ENCODE results near the gene SPNS2. TPM values are rescaled to one million over a fixed set of nuclear protein-coding genes. Genes with fewer than 3 reads are reported as not detected.

The SPNS2 gene
- total and polyA plus RNA-seq, 5 donors: 9.6 to 16.2 (median 10.6) TPM

DNA sequence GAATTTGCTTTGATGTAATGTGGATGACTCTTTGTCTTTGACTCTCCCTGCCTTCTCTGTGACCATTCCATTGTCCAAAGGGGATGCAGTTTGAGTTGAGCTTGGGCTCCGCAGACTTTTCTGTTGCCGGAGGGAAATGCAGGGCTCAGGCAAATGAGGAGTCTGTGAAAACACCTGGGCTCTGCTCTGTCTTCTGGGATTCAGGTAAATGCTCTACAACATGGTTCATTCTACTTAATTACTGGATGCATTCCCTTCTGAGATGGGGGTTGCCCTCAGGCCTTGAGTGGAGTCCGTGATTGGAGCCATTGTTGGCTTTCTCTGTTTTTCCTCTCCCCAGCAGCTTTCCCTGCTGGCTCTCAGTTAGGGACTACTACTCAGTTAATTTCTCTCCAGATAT, 26.4 kb upstream of the SPNS2 start:
- Histone ChIP-seq H3K9me3 (ENCODE audit: control insufficient read depth, low read length) (no peaks in the 10 kb centered on the region), H3K4me3 (ENCODE audit: low read length) (no peak overlapping the region), H3K27me3 (ENCODE audit: control insufficient read depth, insufficient read depth) (no peaks in the 10 kb centered on the region), H3K27ac (ENCODE audit: low read length) (no peak overlapping the region), H3K4me1 (ENCODE audit: control insufficient read depth, insufficient read depth, low read length) (no peaks in the 10 kb centered on the region)
- no peak for DNase-seq
- intact Hi-C loops (cut with DNase I): no loop called here
- WGBS: 90% methylated on average over 3 of the region's 3 CpGs
- no peak for ATAC-seq

DNA sequence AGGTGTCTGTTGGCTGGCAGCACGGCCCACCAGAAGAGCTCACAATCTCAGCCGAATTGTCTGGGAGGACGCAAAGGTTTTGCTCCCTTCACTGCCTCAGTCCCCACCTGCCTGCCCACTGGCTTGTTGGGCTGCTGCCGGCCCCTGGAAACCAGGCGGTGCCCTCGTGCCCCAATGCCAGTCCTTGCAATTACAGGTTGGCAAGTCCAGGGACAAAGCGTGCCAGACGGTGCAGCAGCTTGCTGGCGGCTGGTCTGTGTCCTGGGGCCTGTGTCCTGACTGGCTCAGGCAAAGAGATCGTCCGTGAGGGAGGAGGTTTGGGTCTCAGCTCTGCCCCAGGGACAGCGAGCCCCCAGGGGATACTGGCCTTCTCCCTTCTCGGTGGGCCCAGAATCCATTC, 24.6 kb upstream of the SPNS2 start:
- Histone ChIP-seq H3K4me1 (ENCODE audit: control insufficient read depth, insufficient read depth, low read length) (no peaks in the 10 kb centered on the region), H3K4me3 (ENCODE audit: low read length) (no peak overlapping the region), H3K27me3 (ENCODE audit: control insufficient read depth, insufficient read depth) (no peaks in the 10 kb centered on the region), H3K9me3 (ENCODE audit: control insufficient read depth, low read length) (no peaks in the 10 kb centered on the region), H3K27ac (ENCODE audit: low read length) (no peak overlapping the region)
- ATAC-seq (peak; percentile 30 to 61), DNase-seq (no peak)
- 70% methylated on average over 13 of the region's 13 CpGs for WGBS
- intact Hi-C loops (cut with DNase I): no loop called here

DNA sequence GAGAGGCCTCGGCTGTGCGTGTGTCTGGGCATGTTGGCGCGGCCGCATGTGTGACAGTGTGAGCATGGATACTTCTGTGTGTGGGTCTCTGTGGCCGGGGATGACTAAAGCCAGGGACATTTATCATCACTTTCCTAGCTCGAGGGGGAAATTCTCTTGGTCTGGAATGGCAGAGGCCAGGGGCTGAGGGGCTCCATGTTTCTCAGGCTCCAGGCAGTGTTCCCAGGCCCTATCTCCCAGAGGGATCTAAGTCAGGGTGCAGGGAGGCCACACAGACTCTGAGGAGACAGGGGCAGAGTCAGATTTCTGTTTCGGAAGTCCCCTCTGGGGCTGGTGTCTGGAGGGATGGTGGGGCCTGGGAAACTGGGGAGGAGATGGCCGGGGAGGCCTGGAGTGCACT, 23.7 kb upstream of the SPNS2 start:
- no peaks in the 10 kb centered on the region for H3K9me3 ChIP-seq (ENCODE audit: control insufficient read depth, low read length)
- ATAC-seq: no peak
- H3K4me1 ChIP-seq (ENCODE audit: control insufficient read depth, insufficient read depth, low read length): no peaks in the 10 kb centered on the region
- H3K4me3 ChIP-seq (ENCODE audit: low read length): no peak overlapping the region
- no peak overlapping the region for H3K27ac ChIP-seq (ENCODE audit: low read length)
- intact Hi-C loops (cut with DNase I): no loop called here
- no peaks in the 10 kb centered on the region for H3K27me3 ChIP-seq (ENCODE audit: control insufficient read depth, insufficient read depth)
- DNase-seq: no peak
- 70% methylated on average over 9 of the region's 9 CpGs for WGBS

DNA sequence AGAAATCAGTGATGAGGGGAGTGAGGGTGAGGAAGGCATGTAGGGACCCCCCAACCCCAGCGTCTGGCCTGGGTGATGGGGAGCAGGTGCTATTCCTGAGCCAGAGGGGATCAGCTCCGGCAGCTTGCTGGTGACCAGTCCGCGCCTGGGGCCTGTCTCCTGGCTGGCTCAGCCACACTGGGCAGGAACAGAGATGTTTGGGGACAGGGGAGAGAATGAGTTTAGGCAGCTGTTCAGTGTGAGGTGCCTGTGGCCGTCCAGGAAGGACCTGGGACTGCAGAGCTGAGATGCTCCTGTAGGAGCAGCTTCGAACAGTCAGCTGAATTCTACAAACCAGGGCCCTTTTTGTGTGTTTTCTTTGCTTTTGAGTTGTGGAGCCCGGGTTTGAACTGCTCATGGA, 23.2 kb upstream of the SPNS2 start:
- Histone ChIP-seq H3K27ac (ENCODE audit: low read length) (no peak overlapping the region), H3K4me1 (ENCODE audit: control insufficient read depth, insufficient read depth, low read length) (no peaks in the 10 kb centered on the region), H3K9me3 (ENCODE audit: control insufficient read depth, low read length) (no peaks in the 10 kb centered on the region), H3K27me3 (ENCODE audit: control insufficient read depth, insufficient read depth) (no peaks in the 10 kb centered on the region), H3K4me3 (ENCODE audit: low read length) (no peak overlapping the region)
- DNase-seq (no peak), ATAC-seq (no peak)
- intact Hi-C loops (cut with DNase I): no loop called here
- 81% methylated on average over 7 of the region's 7 CpGs for WGBS

DNA sequence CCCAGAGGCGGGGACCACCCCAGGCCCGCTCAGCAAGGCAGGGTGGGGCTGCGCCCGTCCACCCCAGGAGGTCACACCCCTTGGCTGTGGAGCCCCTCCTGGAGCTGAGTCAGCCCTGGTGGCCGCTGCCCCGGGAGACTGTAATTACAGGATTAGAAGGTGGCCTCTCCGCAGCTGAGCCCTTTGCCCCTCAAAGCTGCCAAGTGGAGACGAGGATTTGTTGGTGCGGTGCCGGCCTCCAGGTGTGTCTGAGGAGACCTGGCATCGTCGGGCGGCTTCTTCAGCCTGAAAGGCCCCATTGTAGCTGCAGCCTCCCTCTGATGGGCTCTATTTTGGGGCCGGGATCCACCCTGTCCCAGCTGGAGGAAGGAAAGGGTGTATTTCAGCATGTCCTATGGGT, 22.7 kb upstream of the SPNS2 start:
- no peak for DNase-seq
- Histone ChIP-seq H3K27me3 (ENCODE audit: control insufficient read depth, insufficient read depth) (no peaks in the 10 kb centered on the region), H3K27ac (ENCODE audit: low read length) (no peak overlapping the region), H3K4me3 (ENCODE audit: low read length) (no peak overlapping the region), H3K4me1 (ENCODE audit: control insufficient read depth, insufficient read depth, low read length) (no peaks in the 10 kb centered on the region), H3K9me3 (ENCODE audit: control insufficient read depth, low read length) (no peaks in the 10 kb centered on the region)
- WGBS: 75% methylated on average over 14 of the region's 14 CpGs
- intact Hi-C loops (cut with DNase I): no loop called here
- ATAC-seq: peak in 1 of 2 donors; percentile 34

DNA sequence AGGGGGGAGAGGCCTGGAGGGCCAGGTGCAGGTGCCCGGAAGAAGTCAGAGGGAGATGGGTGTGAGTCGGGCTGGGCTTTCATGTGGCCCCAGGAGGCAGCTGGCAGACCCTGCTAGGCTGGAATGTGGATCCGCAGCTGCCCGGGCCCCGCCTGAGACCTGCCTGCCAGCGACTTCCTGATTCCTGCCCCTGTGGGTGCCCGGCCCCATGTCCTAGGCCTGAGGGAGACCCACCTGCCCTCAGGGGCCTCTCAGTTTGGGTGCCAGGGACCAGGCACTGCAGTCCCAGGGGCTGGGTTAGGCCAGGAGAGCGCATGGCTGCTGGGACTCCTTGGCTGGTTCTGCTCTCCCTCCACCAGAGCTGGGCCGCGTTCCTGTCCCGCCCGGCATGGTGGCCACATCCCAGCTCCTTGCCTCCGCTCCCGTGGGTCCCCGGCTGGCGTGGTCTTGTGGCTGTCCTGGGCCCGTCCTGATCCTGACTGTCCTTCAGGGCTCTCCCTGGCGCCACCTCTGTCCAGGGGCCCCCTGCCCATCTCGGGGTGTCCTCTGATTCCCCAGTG, 22.1 kb upstream of the SPNS2 start:
- no peaks in the 10 kb centered on the region for H3K27me3 ChIP-seq (ENCODE audit: control insufficient read depth, insufficient read depth)
- no peak for DNase-seq
- ATAC-seq: peak in 1 of 2 donors; percentile 6
- H3K9me3 ChIP-seq (ENCODE audit: control insufficient read depth, low read length): no peaks in the 10 kb centered on the region
- intact Hi-C loops (cut with DNase I): no loop called here
- no peak overlapping the region for H3K27ac ChIP-seq (ENCODE audit: low read length)
- H3K4me3 ChIP-seq (ENCODE audit: low read length): no peak overlapping the region
- 80% methylated on average over 19 of the region's 19 CpGs for WGBS
- H3K4me1 ChIP-seq (ENCODE audit: control insufficient read depth, insufficient read depth, low read length): no peaks in the 10 kb centered on the region

DNA sequence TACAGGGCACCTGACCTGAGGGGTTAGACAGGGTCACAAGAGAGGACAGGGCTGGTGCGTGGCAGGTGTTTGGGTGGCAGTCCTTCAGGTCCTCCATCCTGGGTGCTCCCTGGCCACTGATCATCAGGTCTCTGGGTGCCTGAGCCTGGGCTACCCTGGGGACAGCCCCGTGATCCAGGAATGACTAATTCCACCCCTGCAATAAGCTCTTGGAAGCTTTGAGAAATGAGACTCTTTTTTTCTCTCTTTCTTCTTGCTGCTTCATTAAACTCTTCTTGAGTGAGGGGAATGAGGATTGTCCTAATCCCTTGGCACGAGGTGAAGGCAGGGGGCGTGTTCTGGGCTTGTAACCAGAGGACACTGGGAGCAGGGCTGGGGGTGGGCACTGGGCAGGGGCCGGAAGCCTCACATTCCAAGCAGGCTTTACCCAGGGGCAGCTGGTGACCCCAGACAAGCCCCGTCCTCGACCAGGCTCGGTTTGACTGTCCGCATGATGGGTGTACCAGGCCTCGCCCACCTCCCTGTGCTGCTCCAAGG, 21.4 kb upstream of the SPNS2 start:
- H3K27me3 ChIP-seq (ENCODE audit: control insufficient read depth, insufficient read depth): no peaks in the 10 kb centered on the region
- ATAC-seq (no peak), DNase-seq (no peak)
- no peak overlapping the region for H3K4me3 ChIP-seq (ENCODE audit: low read length)
- intact Hi-C loops (cut with DNase I): no loop called here
- no peaks in the 10 kb centered on the region for H3K9me3 ChIP-seq (ENCODE audit: control insufficient read depth, low read length)
- no peak overlapping the region for H3K27ac ChIP-seq (ENCODE audit: low read length)
- WGBS: 78% methylated on average over 10 of the region's 10 CpGs
- H3K4me1 ChIP-seq (ENCODE audit: control insufficient read depth, insufficient read depth, low read length): no peaks in the 10 kb centered on the region

DNA sequence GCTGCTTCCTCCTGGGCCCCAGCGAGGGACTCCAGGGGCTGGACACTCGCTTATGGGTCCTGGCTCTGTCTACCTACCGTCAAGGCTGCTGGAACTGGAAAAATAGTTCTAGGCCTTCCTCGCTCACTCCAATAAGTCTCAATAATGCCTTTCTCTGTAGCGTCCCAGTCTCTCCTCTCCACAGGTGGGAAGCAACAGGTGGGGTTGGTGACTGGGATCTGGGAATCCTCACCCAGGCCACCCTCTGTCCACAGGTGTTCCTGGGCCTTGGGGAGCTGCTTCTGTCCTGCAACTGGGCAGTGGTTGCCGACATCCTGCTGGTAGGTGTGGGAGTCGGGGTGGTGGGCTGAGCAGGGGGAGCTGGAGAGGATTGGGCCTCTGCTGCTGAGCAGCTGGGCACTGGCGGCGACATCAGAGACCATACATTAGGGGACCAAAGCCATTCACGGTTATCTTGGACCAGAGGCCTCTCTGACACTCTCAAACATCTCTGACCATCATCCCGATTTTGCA, 20.3 kb upstream of the SPNS2 start:
- DNase-seq: no peak
- H3K9me3 ChIP-seq (ENCODE audit: control insufficient read depth, low read length): no peaks in the 10 kb centered on the region
- intact Hi-C loops (cut with DNase I): no loop called here
- H3K4me1 ChIP-seq (ENCODE audit: control insufficient read depth, insufficient read depth, low read length): no peaks in the 10 kb centered on the region
- WGBS: 90% methylated on average over 11 of the region's 11 CpGs
- H3K4me3 ChIP-seq (ENCODE audit: low read length): no peak overlapping the region
- no peaks in the 10 kb centered on the region for H3K27me3 ChIP-seq (ENCODE audit: control insufficient read depth, insufficient read depth)
- H3K27ac ChIP-seq (ENCODE audit: low read length): no peak overlapping the region
- no peak for ATAC-seq

DNA sequence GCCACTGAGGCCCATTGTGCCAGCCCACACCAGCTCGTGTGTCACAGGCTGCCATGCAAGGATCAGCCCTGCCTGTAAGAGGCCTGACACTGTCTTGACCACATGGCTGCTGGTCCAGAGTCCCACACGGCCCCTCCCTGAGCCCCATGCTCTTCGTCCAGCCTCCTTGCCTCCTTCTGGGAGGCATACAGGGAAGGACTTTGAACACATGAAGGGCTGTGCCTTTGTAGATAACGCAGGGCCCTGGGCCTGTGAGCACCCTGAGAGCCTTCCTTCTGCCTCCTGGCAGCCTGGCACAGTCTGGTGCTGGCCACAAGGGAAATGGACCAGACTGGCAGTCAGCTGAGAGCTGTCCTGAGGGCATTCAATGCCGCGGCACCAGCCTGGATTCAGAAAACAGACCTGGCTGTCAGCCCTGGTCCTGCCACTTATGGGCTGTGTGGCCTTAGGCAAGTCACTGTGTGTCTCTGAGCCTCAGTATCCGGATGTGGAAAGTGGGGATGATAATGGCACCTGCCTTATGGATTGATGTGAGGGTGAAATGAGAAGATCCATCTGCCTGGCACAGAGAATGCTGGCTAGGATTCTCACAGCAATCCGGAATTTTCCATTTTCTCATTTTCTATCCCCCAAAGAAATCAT, 19.2 kb upstream of the SPNS2 start:
- H3K4me1 ChIP-seq (ENCODE audit: control insufficient read depth, insufficient read depth, low read length): no peaks in the 10 kb centered on the region
- no peak overlapping the region for H3K27ac ChIP-seq (ENCODE audit: low read length)
- DNase-seq: no peak
- no peaks in the 10 kb centered on the region for H3K27me3 ChIP-seq (ENCODE audit: control insufficient read depth, insufficient read depth)
- H3K4me3 ChIP-seq (ENCODE audit: low read length): no peak overlapping the region
- intact Hi-C loops (cut with DNase I): no loop called here
- ATAC-seq: no peak
- WGBS: 86% methylated on average over 8 of the region's 8 CpGs
- no peaks in the 10 kb centered on the region for H3K9me3 ChIP-seq (ENCODE audit: control insufficient read depth, low read length)

DNA sequence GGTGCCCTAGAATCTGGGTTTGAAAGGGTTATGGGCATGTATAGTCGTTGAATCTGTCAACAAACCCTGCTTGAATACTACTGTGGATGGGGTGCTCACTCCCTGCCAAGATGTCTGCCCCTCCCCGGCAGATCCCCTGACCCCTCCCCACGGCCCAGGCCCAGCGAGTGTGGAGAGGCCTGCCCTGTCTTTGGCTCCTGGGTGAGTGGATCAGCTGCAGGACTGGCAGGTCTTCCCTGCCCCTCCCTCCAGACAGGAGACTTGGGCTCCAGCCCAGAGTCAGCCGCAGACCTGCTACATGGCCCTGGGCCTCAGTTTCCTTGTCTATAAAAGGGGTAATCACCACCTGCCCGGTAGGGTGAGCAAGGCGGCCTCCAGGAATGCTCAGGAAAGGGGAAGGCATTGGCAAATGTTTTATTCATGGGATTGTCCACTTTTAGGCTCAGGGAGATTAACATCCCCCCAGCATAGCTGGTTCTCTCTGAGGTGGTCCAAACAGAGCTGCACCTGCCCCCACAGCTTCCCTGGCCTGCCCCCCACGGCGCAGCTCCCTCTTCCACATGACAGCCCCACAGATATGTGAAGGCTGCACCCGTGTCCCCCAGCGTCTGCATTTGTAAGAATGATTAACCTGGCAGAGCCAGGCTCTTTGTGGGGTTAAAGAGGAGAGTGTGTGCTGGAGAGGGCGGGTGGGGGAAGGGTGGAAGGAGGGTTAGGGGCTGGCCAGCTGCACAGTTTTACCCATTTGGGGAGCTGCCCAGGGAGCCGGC, 18.5 kb upstream of the SPNS2 start:
- 75% methylated on average over 13 of the region's 13 CpGs for WGBS
- H3K4me3 ChIP-seq (ENCODE audit: low read length): no peak overlapping the region
- H3K27ac ChIP-seq (ENCODE audit: low read length): no peak overlapping the region
- ATAC-seq: no peak
- DNase-seq: no peak
- H3K9me3 ChIP-seq (ENCODE audit: control insufficient read depth, low read length): no peaks in the 10 kb centered on the region
- H3K27me3 ChIP-seq (ENCODE audit: control insufficient read depth, insufficient read depth): no peaks in the 10 kb centered on the region
- intact Hi-C loops (cut with DNase I): no loop called here
- no peaks in the 10 kb centered on the region for H3K4me1 ChIP-seq (ENCODE audit: control insufficient read depth, insufficient read depth, low read length)
